Stimulated activated CD8-positive, alpha-beta memory T cell treated with anti-CD3 and anti-CD28 coated beads, Interleukin-4, amount 100 ng/mL, for 4 hours (primary cell): ENCODE measurements around the gene EPB41L4A.

Source experiments
- DNase-seq, 2 donors: peaks; one replicate each; pipeline ENCODE4 v3.0.0-alpha.2; 2020; ENCODE audit warnings: low read depth in 2 of 2, low spot score in 1 of 2

EPB41L4A gene

DNA sequence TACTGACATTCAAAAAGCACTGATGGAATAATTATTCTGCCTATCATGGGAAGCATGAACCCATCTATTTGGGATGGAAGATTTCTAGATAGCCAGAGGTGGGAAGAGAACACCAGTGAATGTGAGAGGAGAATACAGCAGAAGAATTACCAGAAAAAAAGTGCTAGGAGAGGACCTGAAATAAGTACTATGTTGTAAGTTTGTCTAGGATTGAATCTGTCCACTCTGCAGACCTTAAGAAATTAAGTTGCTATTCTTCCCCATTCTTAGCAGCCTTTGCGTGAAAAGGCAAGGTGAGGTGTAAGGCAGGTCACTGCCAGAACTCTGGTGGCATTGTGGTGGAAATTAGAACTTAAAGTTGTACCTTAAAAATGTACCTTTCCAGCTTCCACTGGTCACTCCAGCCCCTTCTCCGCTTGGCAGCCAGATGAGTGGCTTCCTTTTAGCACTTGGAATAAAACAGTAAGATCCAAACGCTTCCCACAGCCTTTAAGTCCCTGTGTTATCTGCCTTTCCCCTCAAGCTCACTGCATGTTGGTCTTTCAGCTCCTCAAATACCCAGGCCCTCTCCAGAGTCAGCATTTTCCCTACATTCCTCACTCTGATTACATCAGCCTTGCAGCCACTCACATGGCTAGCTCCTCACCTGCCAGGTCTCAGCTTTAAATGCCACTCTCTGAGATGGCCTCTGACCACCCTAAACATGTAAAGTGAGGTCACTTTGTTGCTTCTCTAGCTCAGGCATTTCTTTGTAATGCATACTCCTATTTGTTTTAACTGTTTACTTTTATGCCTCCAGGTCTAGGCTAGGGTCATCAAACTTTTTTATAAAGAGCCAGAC lies 253.0 kb downstream of the EPB41L4A start:
- DNase-seq = no peak

DNA sequence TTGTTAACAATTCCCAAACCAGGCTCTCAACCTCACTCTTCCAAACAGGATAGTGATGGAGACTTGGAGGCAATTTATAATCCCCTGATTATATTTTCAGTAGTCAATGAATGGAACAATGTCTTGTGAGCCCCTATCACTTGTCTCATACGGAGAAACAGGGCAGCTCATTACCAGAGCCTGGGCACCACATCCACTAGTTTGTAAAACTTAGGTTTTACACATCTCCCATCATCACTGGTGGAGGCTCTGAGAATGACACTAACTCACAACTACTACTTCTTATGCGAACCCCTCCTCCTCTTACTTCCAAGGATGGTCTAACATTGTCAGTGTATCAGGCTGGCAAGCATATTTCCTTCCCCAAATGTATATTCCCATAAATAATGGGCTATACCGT lies 253.7 kb downstream of the EPB41L4A start:
- no peak for DNase-seq

DNA sequence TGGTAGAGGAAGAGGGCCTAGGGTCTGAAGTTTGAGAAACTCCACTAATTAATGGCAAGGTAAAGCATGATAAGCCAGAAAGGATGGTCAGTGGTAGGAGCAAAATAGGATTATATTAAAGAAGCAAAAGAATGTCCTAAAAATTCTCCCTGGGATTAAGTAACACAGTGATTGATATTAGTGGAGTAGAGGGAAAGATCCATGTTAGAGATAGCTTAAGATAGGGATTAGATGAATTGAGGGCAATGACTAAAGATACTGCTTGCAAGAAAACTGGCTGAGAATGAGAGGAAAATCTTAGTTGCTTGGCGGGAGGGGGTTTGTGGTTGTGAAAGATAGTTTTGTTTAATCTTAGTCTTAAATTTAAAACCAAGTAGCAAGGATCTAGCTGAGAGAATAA lies 255.6 kb downstream of the EPB41L4A start:
- no peak for DNase-seq

DNA sequence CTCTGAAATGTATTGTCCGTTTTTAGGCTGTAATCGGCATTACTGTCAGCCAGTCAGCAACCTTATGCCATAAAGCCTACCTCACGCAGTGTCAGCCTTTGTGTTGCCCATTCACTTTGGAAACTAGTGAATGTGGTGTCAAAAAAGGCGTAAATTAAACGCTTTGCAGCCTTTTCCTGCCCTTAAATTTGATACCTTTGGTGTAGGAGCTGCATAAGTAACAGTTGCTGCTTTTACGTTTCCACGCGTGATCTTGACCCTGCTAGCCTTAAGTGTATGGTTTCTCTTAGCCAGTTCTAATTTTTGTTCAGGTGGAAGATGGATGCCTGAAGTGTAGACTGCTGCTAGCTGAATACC lies 257.7 kb downstream of the EPB41L4A start:
- no peak for DNase-seq

DNA sequence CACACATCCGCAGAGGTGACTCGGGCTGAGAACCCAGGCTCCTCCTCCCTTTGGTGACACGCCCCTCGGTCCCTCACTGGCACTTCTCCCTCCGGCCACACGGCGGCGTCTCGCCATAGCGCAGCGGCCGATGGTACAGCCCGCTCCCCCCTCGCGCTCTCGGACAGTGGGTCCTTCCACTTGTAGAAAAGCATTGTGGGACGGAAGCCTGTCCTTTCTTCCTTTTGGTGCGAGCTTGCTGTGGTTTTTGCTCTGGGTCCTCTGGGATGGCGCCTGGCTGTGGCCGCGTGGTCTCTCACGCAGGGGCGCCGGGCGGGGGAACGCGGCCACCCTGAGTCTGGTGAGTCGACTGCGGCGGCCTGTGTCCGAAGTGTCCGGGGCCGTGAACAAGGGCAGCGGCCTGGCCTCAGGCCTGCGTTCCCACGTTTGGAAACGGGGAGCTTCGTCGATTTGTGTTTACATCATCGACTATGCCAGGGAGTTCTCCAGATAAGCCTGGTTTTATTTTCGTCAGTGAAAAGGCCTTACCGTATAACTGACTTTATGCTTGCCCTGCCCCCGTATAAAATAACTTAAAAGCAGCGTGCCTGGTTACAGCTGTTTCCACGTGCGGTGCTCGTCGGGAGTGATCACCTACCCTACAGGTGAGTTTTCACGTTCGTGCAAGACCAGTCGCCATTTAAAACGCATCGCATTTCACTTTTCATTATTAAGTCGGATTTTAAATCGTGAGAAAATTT lies 258.3 kb downstream of the EPB41L4A start:
- DNase-seq = peak; percentile 85 to 92

DNA sequence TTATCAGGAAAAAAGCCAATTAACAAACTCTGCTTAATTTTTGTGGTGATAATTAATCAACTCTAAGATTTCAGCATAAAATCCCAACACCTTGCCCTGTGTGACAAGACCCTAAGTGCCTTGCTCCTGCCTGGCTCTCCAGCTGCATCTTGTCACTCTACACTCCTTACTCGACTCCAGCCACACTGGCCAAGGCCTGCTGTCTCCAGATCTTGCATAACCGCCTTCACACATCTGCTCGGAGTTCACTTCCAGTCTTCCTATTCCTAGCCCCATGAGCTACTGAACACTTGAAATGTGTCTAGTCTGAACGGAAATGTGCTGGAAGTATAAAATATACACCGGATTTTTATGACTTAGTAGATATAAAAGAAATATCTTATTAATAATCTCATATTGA lies 259.6 kb downstream of the EPB41L4A start:
- no peak for DNase-seq

DNA sequence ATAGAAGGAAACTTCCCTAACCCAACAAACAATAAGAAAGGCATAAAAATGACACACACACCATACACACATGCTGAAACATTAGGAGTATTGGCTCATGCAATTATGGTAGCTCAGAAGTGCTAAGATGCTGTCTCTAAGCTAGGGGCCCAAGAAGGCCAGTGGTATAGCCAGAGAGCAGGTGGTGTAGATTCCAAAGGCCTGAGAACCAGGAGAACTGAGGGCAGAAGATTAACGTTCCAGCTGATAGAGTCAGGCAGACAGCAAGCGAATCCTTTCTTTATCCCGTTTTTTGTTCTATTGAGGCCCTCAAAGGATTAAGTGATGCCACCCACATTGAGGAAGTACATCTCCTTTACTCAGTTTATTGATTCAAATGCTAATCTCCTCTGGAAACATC lies 262.9 kb downstream of the EPB41L4A start:
- no peak for DNase-seq

DNA sequence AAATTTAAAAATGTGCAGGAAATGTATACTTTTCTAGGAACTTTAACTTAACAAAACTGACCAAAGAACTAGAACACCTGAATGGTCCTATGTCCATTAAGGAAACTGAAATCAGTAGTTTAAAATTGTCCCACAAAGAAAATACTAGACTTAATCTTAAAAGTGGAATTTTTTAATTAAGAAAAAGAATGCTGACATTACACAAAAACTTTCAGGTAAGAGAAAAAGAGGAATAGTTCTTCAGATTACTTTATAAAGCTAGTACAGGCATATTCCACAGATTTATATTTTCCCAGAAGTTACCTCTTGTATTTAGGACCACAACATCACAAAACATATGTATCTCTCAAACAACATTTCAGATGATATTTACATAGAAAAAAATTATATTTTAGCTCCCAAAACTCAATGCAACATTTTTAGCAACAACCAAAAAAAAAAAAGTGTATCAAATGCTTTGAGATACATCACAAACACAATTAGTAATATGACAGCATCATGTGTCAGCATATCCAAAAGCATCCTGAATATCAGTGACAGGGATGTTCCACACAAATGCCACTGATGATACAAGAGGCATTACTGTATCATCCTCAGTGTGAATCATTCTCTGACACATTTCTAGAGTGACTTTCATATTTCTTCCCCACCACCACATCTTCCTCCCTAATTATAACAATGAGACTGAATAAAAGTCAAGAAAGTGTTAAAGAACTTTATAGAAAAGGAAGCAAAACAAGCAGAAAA lies 264.0 kb downstream of the EPB41L4A start:
- DNase-seq = no peak

DNA sequence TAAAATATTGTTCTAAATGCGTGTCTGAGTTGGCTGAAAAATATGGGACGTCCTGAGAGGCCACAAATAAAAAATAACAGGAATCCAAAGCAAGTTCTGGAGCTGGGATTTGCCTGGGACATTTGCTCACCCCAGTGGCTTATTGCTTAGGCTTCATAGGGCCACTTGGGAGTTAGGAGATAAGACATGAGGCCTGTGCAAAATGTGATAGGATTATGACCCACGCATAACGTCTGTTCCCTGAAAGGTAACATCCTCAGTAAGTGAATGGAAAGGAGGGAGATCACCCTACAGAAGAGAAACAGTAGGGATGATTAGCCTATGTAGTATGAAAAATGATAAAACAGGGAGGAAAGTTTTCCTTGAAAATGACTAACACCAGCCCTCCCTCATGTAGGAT lies 269.4 kb downstream of the EPB41L4A start:
- no peak for DNase-seq

DNA sequence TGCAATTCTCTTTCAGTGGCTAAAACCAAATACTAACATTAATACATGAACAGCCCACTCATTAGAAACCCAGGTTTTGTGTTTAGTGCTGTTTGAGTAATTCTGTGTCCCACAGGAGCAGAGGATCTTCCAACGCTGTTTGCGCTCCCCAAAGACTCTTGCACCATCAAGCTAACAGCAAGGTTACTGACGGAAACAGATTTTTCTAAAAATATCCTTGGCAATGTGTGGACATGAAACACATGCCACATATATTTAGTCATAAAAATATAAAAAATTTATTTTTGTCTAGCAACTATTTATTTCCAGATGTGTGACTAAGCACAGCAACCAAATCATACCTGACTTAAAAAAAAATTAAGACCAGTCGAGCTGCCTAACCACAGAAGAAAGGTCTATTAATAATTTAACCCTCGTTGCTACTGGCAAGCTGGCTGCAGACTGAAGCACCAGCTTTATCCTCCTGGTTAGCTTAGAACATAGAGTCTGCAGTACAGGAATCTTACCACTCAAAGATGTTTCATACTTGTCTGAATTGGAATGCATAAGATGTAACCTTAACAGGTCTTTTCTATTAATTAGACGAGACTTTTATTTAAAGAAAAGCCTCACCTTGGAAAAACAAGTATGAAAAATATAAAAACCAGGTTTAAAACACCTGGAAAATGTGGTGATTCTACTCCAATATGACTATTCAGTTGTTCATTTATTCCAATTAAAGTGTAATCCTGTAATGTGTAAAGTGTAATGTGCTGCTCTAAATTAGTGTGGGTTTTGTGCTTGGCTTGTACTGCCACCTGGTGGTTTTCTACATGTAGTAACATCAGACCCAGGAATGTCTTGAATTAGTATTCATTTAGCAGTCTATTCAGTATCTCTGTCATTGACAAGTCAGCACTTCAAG lies 272.5 kb downstream of the EPB41L4A start:
- peak in 1 of 2 donors; percentile 20 for DNase-seq

DNA sequence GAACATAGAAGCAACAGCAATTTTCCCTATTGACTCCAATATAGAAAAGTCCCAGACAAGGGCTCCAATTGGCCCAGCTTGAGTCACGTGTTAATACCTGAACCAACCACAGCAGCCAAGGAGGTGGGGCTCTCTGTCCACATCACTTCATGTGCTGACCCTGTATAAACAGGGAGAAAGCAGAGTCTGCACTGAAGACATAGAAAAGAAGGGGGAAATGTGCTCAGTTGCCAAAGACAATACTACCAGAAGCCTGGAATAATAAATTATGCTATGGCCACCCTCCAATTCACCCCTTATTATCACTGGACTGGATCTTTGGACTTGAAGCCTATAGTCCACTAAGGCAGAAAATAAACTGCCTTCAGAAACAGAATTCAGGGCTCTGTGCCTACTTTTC lies 275.4 kb downstream of the EPB41L4A start:
- no peak for DNase-seq

DNA sequence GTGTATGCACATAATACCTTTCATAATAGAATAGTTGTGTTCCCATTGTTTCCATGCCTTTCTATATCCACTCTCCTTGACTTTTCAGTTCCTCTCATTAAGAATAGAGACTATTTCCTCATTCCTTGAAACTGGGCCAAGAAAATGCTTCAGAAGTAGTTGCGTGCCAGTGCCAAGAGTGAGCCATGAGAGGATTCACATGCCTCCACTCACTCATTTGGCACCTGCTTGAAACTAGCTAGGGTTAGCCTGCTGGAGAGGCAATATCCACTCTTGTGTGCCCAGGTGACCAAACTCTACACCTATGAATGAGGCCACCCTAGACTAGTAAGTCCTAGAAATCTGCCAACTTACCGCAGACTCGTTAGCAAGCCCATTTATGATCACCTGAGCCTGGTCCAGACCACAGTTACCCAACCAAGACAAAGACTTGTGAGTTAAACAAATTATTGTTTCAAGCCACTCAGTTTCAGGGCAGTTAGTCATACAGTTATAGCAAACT lies 276.3 kb downstream of the EPB41L4A start:
- no peak for DNase-seq

DNA sequence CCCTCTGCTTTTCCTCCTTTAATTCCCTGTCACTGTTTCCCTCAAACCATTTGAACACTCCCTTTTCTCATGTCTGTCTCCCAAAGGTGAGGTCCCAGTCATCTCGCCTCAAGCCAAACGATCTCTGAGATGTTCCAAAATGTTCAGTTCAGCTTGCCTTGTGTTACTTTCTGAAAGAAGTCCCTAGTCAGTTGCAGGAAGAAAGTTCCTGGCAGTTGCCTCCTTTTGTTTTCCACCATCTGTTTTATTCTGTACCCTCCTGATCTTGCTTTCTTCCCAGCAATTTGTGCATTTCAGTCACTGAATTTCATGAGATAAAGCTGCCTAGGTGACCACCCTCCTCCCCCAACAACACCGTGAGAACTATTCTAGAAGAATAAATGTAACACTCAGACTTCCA lies 277.5 kb downstream of the EPB41L4A start:
- no peak for DNase-seq

DNA sequence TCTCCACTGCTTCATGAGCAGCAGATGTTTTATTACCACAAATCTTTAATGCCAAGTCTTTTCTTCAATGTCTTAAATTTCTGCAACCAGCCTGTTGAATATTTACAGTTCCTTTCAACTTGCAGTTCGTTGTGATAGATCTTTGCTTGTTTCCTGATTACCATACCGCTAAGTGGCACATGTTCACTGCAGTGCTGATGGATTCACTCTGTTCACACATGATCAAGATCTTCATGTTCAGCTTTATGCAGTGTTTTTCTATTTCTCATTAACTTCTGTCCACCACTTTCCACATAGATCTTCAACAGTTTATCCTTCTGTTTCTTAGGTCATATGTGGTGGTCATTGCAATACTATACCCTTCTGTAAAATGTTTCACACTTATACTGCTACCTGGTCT lies 280.6 kb downstream of the EPB41L4A start:
- DNase-seq = no peak

DNA sequence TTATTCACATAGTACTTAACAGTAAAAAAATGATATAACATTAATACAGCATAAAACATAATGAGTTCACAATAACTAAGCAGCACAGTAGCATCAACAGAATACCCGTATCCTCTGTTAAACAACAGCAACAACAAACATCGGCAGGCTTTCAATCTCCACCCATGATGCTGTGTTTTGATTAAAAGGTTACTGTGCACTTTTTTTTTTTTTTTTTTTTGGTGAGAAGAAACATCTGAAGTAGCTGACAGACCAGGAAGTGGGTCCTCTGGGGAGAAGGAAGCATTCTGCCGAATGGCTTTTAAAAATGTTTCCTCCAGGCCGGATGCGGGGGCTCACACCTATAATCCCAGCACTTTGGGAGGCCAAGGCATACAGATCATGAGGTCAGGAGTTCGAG lies 282.3 kb downstream of the EPB41L4A start:
- no peak for DNase-seq

DNA sequence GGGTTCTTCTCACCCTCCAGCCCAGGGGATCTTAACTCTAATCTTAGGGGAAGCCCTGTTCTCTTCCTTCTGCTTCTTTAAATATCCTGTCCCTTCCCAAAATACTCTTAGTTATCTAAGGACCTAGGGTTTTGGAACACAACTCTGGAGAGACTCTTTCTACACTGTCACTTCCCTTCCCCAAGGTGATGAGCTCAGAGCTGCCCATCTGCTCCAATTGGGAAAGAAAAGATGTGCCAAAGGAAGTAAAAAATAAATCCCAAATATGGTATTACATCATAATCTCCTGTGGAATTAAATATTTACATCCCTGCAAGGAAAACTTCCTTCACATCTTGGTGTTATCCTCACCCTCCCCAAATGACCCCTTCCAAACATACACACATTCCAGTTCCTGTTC lies 291.2 kb downstream of the EPB41L4A start:
- DNase-seq = no peak

DNA sequence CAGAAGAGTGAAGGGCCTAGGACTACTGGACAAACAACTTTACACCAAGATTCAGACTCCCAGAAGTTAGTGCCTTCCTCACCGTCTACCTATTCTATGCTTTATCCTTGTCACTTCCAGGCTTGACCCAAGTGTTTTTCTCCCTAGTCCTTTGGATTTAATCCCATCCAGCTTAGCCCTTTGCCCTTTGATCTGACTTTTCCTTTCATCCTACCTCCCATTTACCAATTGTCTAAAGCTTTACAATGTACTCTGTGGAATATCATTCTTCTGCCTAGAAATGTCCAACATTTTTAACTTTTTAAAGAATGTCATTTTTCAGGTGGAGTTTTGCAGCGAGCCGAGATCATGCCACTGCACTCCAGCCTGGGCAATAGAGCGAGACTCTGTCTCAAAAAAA lies 292.1 kb downstream of the EPB41L4A start:
- DNase-seq = no peak

DNA sequence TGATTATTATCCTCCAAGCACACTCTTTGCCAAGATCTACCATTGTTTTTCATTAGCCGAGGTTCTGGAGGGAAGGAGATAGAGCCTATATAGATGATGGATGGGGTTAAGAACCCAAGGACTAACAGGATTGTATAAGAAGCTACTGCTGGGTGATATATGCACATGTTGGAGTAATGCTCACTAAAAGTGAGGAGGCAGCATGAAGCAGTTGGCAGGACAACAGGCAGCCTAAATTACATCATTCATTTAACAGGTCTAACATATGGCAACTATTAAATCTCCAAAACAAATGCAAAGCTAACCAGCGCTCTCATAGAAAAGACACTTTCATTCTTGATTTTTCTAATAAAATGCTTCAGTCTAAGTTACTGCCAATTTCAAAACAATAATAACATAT lies 293.2 kb downstream of the EPB41L4A start:
- no peak for DNase-seq

DNA sequence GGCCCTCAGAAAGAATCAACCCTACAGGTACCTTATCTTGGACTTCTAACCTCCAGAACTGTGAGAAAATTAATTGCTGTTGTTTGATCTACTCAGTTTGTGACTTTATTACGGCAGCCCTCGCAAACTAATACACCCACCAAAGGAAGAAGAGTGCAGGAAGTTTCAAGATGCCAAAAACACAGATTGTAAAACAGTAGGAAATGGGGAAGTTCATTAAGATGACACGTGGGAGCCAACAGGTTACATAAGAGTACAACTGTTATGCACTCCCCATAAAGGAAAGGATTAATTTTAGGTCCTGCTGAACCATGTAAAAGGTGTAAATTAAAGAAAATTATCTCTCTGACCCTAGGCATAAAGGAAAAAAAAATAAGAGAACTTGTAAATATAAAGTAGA lies 294.3 kb downstream of the EPB41L4A start:
- DNase-seq = no peak

DNA sequence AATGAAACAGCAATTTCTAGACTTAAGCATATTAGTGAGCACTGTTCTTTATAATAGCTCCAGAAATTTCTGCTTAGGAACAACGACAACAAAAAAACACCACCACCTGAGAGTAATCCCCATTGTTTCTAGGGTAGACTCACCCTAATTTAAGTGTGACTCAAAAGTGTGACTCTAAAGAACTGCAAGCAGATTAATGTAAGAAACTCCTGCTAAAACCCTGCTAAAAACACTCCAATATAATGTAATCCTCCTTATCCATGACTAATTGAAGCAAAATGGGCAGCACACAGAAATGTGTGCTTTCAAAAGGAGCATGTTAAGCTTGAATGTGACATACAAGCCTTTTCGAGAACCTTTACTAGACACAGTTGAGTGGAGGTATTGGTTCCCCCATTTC lies 296.0 kb downstream of the EPB41L4A start:
- DNase-seq = no peak

DNA sequence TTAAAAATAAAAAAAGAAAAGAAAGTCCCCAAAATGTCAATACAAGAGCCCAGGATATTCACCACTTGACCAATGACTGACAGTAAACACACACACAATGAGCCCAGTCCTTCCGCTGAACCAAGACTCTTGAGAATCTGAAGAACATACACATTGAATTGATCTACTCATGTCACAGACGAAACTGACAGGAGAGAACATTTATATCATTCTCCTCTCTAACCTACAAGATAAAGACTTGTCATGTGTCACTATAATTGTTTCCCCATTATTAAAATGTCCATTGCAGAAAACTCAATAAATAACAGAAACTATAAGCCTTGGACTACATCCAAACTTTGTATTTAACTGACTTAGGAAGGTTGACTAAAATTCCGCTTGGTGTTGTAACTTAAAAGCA lies 296.7 kb downstream of the EPB41L4A start:
- DNase-seq = no peak
